Omental fat pad (tissue), 4 donors: ENCODE results near the gene FUNDC1. TPM values are rescaled to one million over a fixed set of nuclear protein-coding genes. Genes with fewer than 3 reads are reported as not detected.
"Not testable (repeated sequence)": the region's sequence is repeated elsewhere in the genome, so short reads cannot be mapped to it uniquely, and the experiment has no call there.

Experiments used
- ATAC-seq: fragments of 150-250 bp; one replicate; pipeline ENCODE4 v1.9.1; 2016; ENCODE audit warnings: mild to moderate bottlenecking, moderate library complexity; ENCODE audit not compliant: low FRiP score
- DNase-seq: peaks from one replicate; pipeline ENCODE4 v3.0.0-alpha.2; 2019; ENCODE audit warnings: low spot score
- total RNA-seq, 4 donors: library from RNA; depleted of rRNA; stranded (reverse); fragments of >200 nt; gene quantifications; one replicate each; pipeline ENCODE4 v1.1.0, GENCODE V29; 2016
- TF ChIP-seq, protein P1 (sequence below), 3 donors: fragments of 450-650 bp; IDR thresholded peaks; one replicate each; pipeline ENCODE4 v1.5.1; 2016 to 2017; ENCODE audit warnings: antibody characterized with exemption in 3 of 3, mild to moderate bottlenecking in 3 of 3, moderate library complexity in 2 of 3

Gene FUNDC1
- total RNA-seq, 4 donors from 2014 or later, result 5.9 to 11.7 (median 7.2) TPM

GRCh38 chrX:44568196-44568595 is 25.5 kb upstream of the FUNDC1 start:
- TF ChIP-seq, protein P1, sequence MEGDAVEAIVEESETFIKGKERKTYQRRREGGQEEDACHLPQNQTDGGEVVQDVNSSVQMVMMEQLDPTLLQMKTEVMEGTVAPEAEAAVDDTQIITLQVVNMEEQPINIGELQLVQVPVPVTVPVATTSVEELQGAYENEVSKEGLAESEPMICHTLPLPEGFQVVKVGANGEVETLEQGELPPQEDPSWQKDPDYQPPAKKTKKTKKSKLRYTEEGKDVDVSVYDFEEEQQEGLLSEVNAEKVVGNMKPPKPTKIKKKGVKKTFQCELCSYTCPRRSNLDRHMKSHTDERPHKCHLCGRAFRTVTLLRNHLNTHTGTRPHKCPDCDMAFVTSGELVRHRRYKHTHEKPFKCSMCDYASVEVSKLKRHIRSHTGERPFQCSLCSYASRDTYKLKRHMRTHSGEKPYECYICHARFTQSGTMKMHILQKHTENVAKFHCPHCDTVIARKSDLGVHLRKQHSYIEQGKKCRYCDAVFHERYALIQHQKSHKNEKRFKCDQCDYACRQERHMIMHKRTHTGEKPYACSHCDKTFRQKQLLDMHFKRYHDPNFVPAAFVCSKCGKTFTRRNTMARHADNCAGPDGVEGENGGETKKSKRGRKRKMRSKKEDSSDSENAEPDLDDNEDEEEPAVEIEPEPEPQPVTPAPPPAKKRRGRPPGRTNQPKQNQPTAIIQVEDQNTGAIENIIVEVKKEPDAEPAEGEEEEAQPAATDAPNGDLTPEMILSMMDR (IDR thresholded peaks at IDR 0.05), result no peak
- DNase-seq (no peak), ATAC-seq (no peak)

DNA sequence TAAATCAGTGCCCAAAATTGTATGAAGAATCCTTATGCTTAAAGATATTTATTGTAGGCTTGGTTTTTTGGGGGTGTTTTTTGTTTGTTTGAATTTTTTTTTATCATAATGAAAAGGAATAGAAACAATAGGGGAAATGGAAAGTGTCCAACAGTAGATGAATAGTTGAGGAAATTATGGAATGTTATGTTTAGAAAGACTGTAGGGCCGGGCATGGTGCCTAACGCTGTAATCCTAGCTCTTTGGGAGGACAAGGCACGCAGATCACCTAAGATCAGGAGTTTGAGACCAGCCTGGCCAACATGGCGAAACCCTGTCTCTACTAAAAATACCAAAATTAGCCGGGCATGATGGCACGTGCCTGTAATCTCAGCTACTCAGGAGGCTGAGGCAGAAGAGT is 19.2 kb upstream of the FUNDC1 start:
- ATAC-seq, DNase-seq: not testable (repeated sequence)

DNA sequence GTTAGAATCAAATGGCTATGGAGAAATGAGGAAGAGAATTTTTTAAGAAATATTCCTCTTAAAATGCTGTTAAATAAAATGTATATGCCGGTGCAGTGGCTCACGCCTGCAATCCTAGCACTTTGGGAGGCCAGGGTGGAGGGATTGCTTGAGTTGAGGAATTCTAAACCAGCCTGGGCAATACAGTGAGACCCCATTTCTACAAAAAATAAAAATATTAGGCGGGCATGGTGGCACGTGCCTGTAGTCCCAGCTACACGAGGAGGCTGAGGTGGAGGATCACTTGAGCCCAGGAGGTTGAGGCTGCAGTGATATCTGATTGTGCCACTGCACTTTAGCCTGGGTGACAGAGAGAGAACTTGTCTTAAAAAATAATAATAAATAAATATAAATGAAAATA is 7.9 kb upstream of the FUNDC1 start:
- TF ChIP-seq, protein P1 (IDR thresholded peaks at IDR 0.05), result no peak
- DNase-seq, result no peak
- ATAC-seq, result no peak

GRCh38 chrX:44545454-44545853 is 2.8 kb upstream of the FUNDC1 start:
- not testable (repeated sequence) for ATAC-seq

GRCh38 chrX:44544036-44544435 is 1.4 kb upstream of the FUNDC1 start:
- DNase-seq (no peak), ATAC-seq (no peak)
- TF ChIP-seq, protein P1 (IDR thresholded peaks at IDR 0.05), result no peak

More at GRCh38 chrX:44545454-44545853, 2.8 kb upstream of the FUNDC1 start:
- DNase-seq, result not testable (repeated sequence)

- ATAC-seq, result no peak
- TF ChIP-seq, protein P1 (IDR thresholded peaks at IDR 0.05), result no peak
- no peak for DNase-seq
Observed at GRCh38 chrX:44536198-44536597, 6.5 kb downstream of the FUNDC1 start.

DNA sequence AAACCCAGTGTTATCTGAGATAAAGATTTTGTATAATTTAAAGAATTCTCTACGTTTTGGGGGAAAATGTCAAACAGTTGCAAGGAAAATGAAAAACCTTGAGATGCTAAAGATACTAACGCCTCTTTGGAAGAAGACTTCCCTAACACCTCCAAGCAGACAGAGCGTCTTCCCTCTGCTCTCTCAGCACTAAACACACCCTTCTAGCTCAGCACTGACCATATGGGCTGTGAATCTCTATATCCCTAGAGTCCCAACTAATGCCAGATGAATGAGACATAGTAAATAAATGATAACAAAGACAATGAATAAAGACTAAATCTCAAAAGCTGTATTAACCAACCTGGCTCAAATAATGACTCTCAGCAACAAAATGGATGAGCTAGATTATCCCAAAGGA is 13.3 kb downstream of the FUNDC1 start:
- no peak for ATAC-seq
- TF ChIP-seq, protein P1 (IDR thresholded peaks at IDR 0.05), result no peak
- DNase-seq, result no peak

DNA sequence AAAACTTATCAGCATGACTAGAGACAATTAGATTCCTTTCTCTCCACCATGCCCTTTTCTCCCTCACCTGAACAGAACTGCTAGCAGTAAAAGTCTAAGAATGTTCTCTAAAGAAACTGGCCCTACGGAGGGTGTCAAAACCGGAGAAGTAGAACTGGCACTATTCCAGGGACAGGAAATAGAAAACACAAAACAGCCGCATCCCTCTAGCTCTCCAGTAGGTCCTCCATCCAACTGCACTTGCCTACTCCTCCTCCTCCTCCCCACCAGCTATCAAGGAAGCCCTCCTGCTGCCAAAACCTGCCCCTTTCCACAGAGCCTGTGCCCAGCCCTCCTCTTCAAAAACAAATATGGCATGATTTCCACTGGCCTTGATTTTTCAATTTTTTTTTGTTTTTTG is 28.4 kb downstream of the FUNDC1 start:
- no peak for ATAC-seq

More for the DNA sequence above, 28.4 kb downstream of the FUNDC1 start:
- DNase-seq, result no peak
- TF ChIP-seq, protein P1 (IDR thresholded peaks at IDR 0.05), result no peak
